IPS-18c (cell line): ENCODE results near the gene LMBR1L.
"Not testable (repeated sequence)": the region's sequence is repeated elsewhere in the genome, so short reads cannot be mapped to it uniquely, and the experiment has no call there.

Experiments used
- H3K4me3 ChIP-seq: 2 replicates; pipeline ENCODE4 v1.7.0; 2013; ENCODE audit warnings: low read depth, mild to moderate bottlenecking, low read length, moderate library complexity; ENCODE audit not compliant: insufficient read depth
- H3K9me3 ChIP-seq: one replicate; pipeline ENCODE4 v1.6.1; 2013; ENCODE audit warnings: mild to moderate bottlenecking, low read length, moderate library complexity; ENCODE audit not compliant: control insufficient read depth, insufficient read depth

LMBR1L gene, protein sequence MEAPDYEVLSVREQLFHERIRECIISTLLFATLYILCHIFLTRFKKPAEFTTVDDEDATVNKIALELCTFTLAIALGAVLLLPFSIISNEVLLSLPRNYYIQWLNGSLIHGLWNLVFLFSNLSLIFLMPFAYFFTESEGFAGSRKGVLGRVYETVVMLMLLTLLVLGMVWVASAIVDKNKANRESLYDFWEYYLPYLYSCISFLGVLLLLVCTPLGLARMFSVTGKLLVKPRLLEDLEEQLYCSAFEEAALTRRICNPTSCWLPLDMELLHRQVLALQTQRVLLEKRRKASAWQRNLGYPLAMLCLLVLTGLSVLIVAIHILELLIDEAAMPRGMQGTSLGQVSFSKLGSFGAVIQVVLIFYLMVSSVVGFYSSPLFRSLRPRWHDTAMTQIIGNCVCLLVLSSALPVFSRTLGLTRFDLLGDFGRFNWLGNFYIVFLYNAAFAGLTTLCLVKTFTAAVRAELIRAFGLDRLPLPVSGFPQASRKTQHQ

DNA sequence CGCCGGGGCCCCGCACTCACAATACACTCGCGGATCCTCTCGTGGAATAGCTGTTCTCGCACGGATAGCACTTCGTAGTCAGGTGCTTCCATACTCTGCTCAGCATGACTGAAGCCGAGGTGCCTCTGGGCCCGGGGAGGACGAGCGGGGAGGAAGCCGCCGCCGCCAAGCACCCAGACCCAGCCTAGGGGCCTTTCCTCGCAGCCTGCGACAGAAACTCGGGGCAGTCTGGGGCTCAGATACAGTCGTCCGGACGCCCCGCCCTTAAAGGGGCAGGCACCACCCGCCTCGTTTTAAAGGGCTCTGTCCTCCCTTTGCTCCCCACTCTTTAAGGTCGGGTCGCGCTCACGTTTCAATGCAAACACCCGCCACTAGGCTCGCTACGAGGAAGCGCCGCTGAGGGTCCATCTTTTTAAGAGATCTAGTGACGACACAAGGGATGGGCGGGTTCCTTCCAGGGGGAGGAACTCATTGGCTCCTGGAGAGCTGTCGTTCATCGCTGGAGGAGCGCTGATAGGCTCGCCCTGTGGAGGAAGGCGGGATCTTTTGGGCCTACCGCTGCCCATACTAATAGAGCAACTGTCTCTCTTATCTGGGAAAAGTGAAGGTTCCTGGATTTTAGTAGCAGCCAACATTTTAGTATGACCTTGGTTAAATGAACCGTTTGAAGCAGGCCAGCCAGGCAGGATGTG is at the start of gene LMBR1L:
LMBR1L (minus strand) TSS at position 384 of the 692 bp plus-strand sequence; CDS start at position 92, 292 bp downstream.
- Histone ChIP-seq H3K4me3 (peak within 1 kb of the TSS; percentile 100), H3K9me3 (no peaks in the 10 kb centered on the region)

DNA sequence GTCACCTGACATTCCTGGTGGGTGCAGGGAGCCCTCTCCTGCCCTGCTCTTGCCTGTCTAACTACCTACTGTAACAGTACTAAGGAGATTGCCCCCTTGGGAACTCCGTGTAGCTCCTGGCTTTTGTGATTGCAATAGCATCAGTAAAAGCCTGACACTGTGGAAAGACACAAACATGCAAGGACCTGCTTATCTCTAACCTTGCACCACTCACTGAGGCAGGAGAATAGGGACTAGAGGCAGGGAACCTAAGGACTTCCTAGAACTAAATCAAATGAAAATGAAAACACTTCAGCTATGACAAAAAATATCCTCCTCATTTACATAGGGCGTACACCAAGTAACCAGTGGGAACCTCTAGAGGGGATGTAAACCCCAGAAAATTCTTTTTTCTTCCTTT is 49.8 kb upstream of the LMBR1L start:
- Histone ChIP-seq H3K4me3 (no peak overlapping the region), H3K9me3 (no peaks in the 10 kb centered on the region)

DNA sequence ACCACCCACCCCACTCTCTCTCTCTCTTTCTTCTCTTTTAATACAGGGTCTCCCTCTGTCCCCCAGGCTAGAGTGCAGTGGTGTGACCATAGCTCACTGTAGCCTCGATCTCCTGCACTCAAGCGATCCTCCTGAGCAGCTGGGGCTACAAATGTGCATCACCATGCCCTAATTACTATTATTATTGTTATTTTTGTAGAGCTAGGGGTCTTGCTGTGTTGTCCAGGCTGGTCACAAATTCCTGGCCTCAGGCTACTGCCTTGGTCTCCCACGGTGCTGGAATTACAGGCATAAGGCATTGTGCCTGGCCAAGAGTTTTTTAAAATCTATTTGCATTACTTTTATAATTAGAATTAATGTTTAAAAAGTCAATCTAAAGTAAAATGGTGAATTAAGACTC is 43.6 kb upstream of the LMBR1L start:
- no peak overlapping the region for H3K4me3 ChIP-seq
- peaks cover 3% of the 10 kb centered on the region for H3K9me3 ChIP-seq

DNA sequence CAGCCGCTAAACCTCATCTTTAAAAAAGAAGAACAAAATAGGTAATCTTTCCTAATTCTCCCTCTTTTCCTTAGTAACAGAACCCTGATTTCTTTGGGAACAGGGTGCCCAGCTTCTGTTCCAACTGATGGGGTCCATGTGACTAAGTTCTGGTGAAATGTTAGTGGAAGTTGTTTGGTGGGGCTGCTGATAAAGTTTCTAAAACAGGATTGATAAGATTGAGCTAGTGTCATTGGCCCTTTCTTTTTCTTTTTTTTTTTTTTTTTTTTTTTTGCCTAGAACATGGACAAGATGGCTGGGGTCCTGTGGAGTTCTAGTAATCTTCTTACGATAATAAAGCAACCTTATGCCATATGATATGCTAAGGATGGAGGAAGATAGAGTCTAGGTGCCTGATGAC is 36.7 kb upstream of the LMBR1L start:
- Histone ChIP-seq H3K9me3 (peaks cover 3% of the 10 kb centered on the region), H3K4me3 (no peak overlapping the region)

DNA sequence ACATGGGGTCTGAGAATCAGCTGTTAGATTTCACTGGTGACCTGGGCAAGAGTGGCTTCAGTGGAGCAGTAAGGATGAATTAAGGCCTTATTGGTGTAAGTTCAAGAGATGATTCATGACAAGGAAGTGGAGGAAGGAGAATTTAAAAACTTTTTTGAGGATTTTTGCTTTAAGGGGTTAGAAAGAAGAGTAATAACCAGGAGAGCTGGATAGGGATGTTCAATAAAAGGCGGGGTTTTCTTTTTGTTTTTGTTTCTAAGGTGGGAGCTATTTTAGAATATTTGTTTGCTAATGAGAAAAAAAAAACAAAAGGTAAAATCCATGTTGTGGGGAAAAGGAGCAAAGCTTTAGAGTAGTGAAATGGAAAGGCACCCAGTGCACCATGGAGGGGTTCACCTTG is 35.8 kb upstream of the LMBR1L start:
- Histone ChIP-seq H3K4me3 (no peak overlapping the region), H3K9me3 (peaks cover 3% of the 10 kb centered on the region)

DNA sequence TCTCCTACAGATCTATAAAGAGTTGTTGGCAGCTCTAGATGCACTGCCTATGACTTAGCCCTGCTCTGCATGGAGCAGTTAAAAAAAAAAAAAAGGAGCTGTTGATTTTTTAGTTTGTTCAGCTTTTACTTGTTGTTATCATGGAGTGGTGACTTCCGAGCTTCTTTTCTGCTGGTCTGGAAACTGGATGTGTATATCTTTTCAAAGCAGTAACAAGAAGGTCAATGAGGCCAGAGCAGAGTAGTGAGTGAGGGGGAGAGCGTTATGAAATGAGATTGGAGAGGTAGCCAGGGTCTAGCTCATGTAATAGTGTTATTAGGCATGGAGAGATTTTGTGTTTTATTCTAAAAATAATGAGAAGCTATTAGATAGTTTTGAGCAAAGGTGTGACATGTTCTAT is 33.7 kb upstream of the LMBR1L start:
- H3K4me3 ChIP-seq: no peak overlapping the region
- H3K9me3 ChIP-seq: no peaks in the 10 kb centered on the region

DNA sequence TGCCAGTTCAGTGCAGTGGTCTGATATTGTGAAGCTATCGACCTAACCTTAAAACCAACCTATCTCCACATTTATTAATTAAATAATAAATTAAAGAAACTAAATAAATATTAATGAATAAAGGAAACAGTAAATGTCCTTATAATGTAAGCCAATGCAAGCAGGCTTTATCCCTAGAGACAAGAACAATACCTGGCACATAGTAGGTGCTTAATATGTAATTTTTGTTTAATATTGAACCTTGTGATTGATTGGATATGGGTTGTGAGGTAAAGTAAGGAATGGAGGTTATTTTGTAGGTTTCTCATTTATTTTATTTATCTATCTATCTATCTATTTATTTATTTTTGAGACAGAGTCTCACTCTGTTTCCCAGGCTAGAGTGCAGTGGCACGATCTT is 28.4 kb upstream of the LMBR1L start:
- Histone ChIP-seq H3K4me3 (no peak overlapping the region), H3K9me3 (no peaks in the 10 kb centered on the region)

DNA sequence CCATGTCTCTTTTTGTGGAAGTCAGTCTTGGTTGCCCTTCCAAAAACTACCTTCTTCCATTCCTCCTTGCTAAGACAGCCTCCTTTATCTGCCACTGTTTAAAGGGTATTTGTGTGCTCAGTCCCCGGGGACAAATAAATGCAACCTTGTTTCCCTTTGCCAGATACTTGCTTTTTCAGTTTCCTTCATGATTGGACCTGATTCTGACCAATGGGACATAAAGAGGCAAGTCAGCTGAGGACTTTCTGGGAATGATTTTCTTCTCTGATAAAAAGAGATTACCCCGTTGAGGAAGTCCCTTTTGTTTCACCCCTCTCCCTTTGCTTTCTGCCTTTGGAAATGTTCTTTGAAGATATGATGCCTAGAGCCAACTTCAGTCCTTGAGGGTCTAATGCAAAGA is 27.9 kb upstream of the LMBR1L start:
- H3K4me3 ChIP-seq: no peak overlapping the region
- no peaks in the 10 kb centered on the region for H3K9me3 ChIP-seq

DNA sequence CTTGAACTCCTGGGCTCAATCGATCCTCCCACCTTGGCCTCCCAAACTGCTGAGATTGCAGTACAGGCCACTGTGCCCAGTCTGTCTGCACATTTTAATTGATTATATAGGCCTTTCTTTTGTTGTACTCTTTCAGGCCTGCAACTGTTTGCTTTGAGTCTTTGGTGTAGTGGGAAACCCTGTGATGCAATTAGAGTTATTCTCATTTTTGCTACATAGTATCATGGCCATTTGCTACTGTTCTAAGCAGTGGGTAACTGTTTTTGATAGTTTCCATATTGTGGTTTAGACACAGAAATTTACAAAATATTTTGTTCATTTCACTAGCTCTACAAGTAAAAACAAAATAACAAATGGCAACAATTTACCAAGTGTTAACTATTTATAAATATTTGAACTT is 26.8 kb upstream of the LMBR1L start:
- no peaks in the 10 kb centered on the region for H3K9me3 ChIP-seq
- H3K4me3 ChIP-seq: no peak overlapping the region

DNA sequence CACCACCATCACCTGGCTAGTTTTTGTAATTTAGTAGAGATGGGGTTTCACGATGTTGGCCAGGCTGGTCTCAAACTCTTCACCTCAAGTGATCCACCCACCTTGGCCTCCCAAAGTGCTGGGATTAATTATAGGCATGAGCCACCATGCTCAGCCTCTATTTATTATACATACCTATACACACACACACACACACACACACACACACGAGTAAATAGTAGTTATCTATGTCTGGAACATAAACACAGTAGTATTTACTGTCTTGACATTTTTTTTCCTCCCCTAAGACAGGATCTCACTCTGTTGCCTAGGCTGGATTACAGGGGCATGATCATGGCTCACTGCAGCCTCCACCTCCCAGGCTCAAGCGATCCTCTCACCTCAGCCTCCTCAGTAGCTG is 26.4 kb upstream of the LMBR1L start:
- H3K9me3 ChIP-seq, H3K4me3 ChIP-seq: not testable (repeated sequence)

DNA sequence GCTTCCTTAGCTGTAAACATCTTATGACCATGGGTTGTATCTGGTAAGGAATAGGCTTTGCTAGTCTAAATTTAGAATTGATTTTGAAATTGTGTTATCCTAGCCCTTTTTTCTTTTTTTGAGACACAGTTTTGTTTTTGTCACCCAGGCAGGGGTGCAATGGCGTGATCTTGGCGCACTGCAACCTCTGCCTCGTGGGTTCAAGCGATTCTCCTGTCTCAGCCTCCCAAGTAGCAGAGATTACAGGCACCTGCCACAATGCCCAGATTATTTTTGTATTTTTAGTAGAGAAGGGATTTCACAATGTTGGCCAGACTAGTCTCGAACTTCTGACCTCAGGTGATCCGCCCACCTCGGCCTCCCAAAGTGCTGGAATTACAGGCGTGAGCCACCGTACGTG is 22.9 kb upstream of the LMBR1L start:
- H3K4me3 ChIP-seq: no peak overlapping the region
- H3K9me3 ChIP-seq: peaks cover 5% of the 10 kb centered on the region

DNA sequence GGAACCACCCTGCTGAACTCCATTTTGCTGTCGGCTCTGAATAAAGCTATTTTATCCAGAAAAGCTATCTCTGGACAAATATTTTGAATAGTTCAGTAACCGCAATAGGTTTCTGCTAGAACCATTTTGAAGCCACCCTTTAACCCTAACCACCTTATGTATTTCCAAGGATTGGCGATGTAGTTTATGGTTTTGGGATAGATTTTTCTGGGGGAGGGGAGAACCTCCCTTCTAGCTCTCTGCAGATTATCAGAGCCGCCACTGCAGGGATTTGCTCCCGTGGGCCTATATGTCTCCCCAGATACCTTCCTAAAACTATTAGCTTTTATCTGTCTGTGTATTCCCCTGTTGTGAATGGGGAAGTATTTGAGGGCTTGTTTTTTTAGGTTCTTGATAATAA is 22.4 kb upstream of the LMBR1L start:
- no peak overlapping the region for H3K4me3 ChIP-seq
- peaks cover 5% of the 10 kb centered on the region for H3K9me3 ChIP-seq

DNA sequence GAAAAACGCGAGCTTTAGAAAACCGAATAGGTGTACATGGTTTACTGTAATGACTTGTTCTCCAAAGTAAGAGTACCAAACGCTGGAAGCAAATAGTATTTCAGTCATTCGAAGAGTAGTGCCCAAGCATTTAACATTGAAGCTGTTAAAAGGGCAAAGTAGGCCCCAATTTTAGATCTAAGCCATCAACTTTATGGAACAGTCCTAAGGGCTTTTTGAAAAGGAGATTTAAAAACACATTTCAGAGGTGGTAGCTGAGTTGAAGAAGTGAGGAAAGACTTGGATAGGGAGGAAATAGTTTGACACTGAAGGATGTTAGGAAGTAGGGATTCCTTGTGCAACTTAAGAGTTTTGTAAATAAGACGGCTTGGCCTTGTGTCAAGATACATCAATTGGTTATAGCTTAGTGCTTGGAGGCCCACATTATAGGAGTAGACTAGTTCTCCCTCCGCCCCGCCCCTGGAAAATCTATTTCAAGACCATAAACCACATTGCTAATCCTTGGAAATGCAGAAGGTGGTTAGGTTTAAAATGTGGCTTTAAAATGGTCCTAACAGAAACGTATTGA is 21.3 kb upstream of the LMBR1L start:
- H3K4me3 ChIP-seq: peak overlapping the region; percentile 62

DNA sequence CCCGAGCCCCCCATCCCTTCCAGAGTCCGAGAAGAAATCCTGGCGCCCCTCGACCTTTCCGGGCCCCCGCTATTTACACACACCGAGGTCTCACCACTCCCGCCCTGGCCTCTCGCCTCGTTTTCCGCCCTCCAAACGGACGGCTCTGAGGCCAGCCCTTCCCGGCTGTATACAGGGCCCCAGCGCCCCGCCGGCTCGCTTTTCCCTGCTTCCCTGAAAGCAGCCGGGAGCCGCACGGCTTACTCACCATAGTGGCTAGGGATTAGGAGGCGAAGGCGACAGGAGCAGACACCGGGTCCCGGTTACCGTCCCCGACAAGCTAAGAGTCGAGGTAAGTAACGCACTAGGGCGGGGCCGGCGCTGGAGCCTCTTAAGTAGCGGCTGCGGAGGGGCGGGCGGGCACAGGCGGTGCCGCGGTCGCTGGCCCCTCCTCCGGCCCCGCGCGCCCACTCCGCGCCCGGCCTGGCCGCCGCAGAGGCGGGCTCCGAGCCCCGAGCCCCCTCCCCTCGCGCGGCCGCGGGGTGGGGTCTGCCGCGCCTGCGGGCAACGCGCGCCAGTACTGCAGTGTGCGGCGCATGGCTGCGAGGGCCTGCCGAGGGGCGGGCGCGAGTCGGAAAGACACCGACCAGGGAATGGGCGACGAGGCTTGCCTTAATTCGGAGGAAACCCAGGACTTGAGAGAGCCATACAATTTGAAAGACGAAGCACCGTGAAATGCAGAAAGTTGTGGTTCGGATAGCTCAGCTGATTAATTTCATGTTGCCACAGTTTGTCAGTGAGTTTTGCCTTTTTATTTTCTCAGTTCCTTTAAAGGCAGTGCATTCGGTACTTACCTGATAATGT is 20.6 kb upstream of the LMBR1L start, which contains the start of gene TUBA1B:
TUBA1B (minus strand) TSS at position 345 of the 843 bp plus-strand sequence; CDS start at position 250, 95 bp downstream.
- peaks cover 5% of the 10 kb centered on the region for H3K9me3 ChIP-seq
- peak within 1 kb of the TSS; percentile 100 for H3K4me3 ChIP-seq

More for the DNA sequence above, 21.3 kb upstream of the LMBR1L start:
- peaks cover 5% of the 10 kb centered on the region for H3K9me3 ChIP-seq

DNA sequence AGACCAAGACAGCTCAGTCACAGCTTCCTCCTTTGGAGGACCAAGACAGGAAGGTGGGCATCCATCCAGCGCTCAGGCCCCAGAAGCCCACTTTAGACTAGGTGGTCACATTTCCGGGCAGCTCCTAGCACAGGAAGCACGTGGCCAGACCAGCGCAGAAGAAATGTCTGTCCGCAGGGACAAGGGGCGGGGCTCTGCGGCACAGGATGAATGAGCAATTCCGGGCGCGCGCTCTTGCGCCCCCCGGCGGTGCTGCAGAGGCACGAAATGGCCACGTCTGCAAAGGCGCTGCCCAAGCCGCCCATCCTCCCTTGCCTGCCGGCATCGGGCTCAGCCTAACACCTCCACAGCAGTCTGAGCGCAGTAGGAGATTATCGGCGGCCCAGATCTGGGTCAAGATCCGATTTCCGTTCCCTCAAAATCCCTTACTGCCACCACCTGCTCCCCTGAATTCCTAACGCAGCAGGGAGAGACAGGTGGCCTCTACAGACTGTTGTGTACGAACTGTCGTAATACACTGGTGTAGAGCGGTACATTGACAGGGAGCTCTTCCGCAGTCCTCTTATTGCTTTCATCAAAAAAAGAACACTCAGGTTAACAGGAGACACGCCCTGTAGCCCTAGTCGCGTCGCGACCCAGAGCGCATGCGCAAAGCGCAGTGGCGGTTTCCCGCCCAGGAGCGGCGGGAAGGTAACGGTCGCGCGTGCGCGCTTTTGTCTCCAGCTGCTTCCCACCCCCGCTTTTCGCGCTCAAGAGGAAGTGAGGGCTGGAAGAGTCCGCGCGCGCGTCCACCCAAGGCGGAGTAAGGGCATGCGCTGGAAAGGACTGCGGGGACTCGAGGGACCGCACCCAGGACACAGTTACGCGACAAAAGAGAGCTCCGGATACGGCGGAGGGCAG is 19.8 kb upstream of the LMBR1L start:
- Histone ChIP-seq H3K4me3 (peak overlapping the region; percentile 100), H3K9me3 (peaks cover 5% of the 10 kb centered on the region)
